GM19468 (cell line): Measurements from ENCODE around the gene DHRSX.
"Not testable (repeated sequence)": the region's sequence is repeated elsewhere in the genome, so short reads cannot be mapped to it uniquely, and the experiment has no call there.

ENCODE experiments used
- ATAC-seq: cut with Tn5 transposase; IDR thresholded peaks from one replicate; pipeline ENCODE4 v1.9.1; 2021; ENCODE audit warnings: mild to moderate bottlenecking, moderate library complexity, moderate number of reproducible peaks; ENCODE audit not compliant: unreplicated experiment; ENCODE audit errors: extremely low read depth

The DHRSX gene

DNA sequence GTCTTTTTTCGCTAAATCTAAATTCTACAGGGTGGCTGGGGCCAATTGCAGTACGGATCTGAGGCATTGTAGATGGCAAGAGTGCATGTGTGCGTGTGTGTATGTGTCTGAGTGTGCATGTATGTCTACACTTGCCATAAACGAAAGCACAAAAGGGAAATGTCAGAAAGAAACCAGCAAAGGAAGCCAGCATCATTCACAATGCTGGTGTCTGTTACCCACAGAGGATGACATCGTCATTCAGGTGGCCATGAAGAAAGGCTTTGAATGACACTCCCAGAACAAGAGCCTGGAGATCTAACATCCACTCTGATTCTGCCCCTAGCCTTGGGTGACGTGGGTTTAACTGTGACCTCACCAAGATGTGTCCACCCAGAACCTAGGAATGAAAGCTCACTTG, 124.6 kb downstream of the DHRSX start:
- ATAC-seq, result no peak

DNA sequence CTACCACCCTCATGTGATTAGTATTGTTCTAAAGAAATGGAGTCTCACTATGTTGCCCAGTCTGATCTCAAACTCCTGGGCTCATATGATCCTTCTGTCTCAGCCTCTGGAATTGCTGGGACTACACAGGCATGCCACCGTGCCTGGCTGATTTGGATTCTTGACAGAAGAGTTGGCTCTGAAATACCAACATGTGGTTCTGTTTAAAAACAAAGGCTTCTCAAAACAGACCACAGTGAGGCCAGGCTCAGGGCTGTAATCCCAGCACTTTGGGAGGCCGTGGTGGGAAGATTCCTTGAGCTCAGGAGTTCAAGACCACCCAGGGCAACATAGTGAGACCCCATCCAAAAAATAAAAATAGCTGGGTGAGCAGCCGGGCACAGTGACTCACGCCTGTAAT, 126.7 kb downstream of the DHRSX start:
- no peak for ATAC-seq

DNA sequence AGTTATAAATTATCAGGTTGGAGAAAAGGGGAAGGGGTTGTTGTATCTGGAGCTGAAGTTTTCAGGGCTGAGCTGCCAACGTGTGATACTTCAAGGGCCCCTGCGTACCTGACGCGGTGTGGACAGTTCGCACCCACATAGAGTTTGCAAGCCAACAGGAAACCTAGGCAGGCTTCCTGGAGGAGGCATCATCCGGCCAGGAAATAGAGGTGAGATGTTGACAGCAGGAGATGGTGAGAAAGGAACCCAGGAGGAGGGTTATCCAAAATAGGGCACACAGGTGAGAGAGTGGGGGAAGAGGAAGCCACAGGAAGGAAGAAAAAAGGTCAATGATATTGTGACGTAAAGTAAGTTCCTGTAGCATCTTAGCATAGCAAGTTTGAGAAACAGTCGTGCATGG, 127.2 kb downstream of the DHRSX start:
- no peak for ATAC-seq

DNA sequence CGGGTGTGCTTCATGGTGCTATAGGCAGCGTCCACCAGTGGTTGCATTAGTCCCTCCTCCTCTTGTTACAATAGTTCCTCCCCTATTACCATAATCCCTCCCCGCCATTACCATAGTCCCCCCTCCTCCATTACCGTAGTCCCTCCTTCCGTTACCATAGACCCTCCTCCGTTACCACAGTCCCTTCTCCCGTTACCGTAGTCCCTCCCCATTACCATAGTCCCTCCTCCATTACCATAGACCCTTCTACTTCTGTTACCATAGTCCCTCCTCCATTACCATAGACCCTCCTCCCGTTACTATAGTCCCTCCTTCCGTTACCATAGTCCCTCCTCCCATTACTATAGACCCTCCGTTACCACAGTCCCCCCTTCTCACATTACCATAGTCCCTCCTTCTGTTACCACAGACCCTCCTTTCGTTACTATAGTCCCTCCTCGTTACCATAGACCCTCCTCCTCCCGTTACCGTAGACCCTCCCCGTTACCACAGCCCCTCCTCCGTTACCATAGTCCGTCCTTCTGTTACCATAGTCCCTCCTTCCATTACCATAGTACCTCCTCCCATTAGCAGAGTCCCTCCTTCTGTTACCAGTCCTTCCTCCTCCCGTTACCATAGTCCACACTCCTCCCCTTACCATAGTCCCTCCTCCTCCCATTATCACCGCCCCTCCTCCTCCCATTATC, 129.6 kb downstream of the DHRSX start:
- ATAC-seq, result no peak

GRCh38 chrX:2370456-2370855, 130.3 kb downstream of the DHRSX start:
- no peak for ATAC-seq

DNA sequence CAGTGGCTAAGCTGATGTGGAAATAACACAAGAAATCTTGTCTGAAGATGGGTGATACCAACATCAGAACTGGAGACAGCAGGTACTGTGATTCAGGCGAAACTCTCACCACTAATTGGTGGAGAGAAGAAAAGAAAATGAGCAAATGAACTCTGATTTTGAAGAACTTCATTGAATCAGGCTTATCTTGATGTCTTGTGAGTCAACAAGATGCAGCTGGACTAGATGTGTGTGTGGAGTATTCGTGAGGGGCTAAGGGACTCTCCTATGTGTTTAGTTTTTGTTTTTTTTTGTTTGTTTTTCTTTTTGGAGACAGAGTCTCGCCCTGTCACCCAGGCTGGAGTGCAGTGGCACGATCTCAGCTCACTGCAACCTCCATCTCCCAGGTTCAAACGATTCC, 131.6 kb downstream of the DHRSX start:
- no peak for ATAC-seq

DNA sequence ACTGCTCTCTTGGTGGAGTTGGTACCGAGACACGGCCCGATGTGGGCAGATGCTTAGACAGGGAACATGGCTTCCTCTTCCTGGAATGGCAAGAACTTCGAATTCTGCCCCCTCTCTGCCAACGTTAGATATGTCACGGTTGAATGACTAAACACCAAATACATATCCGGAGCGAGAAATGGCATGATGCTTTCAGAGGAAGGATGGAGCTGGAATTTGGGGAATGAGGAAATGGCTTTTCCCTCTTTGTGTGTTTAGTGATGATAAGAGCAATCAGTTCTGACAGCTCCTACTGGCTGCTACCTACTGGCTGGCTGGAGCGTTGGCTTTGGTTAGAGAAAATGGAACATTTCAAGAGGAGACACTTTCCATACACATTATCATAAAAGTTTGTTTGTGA, 140.0 kb downstream of the DHRSX start:
- ATAC-seq, result no peak

DNA sequence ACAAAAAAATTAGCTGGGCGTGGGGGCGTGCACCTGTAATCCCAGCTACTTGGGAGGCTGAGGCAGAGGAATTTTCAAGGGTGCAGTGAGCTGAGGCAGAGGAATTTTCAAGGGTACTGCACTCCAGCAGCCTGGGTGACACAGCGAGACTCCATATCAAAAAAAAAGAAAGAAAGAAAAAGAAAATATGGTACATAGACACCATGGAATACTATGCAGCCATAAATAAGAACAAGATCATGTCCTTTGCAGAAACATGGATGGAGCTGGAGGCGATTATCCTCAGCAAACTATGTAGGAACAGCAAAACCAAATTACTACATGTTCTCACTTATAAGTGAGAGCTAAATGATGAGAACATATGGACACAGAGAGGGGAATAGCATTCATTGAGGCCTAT, 141.3 kb downstream of the DHRSX start:
- not testable (repeated sequence) for ATAC-seq

- no peak for ATAC-seq
Observed at GRCh38 chrX:2351999-2352995, 148.5 kb downstream of the DHRSX start.

GRCh38 chrX:2351321-2351720, 149.5 kb downstream of the DHRSX start:
- ATAC-seq, result no peak

DNA sequence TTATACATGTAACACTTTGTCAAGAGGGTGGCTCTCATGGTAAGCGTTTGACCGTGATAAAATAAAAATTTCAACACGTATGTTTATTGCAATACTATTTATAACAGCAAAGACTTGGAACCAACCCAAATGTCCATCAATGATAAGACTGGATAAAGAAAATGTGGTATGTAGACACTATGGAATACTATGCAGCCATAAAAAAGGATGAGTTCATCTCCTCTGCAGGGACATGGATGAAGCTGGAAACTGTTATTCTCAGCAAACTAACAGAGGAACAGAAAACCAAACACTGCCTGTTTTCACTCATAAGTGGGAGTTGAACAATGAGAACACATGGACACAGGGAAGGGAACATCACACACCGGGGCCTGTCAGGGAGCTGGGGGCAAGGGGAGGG, 150.1 kb downstream of the DHRSX start:
- ATAC-seq, result not testable (repeated sequence)

- ATAC-seq, result not testable (repeated sequence)
Observed at GRCh38 chrX:2350036-2350435, 150.7 kb downstream of the DHRSX start.

- ATAC-seq, result no peak
Observed at GRCh38 chrX:2348211-2348610, 152.6 kb downstream of the DHRSX start.

- ATAC-seq, result no peak
Observed at GRCh38 chrX:2346158-2346557, 154.6 kb downstream of the DHRSX start.

DNA sequence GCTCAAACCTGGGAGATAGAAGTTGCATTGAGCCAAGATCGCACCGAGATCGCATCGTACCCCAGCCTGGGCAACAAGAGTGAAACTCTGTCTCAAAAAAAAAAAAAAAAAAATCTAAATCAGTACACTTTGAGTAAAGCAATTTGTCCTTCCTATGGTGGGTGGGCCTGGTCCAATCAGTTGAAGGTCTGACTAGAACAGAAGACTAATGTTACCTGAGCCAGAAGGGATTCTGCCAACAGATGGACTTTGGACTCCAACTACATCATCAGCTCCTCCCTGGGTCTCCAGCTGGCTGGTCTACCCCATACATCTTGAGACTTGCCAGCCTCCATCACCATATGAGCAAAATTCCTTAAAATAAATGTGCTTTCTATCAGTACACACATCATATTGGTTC, 155.2 kb downstream of the DHRSX start:
- ATAC-seq, result no peak

- ATAC-seq, result no peak
Observed at GRCh38 chrX:2343413-2343812, 157.4 kb downstream of the DHRSX start.

GRCh38 chrX:2342874-2343273, 157.9 kb downstream of the DHRSX start:
- no peak for ATAC-seq

- ATAC-seq, result no peak
Observed at GRCh38 chrX:2342281-2342688, 158.5 kb downstream of the DHRSX start.

- no peak for ATAC-seq
Observed at GRCh38 chrX:2340991-2341390, 159.8 kb downstream of the DHRSX start.

DNA sequence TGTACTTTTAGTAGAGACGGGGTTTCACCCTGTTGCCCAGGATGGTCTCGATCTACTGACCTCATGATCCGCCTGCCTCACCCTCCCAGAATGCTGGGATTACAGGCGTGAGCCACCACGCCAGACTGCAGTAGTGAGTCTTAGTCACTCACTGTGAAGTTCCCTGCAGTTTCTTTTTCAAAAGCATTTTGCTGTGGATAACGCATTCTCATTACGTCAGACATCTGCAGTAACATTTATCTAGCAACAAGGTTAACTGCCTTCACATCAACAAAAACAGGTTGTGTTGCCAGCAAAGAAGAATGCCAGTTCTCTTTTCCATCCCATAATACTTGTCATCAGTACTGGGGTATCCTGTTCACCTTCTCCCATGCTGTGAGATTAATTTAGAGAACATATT, 164.6 kb downstream of the DHRSX start:
- ATAC-seq, result no peak

DNA sequence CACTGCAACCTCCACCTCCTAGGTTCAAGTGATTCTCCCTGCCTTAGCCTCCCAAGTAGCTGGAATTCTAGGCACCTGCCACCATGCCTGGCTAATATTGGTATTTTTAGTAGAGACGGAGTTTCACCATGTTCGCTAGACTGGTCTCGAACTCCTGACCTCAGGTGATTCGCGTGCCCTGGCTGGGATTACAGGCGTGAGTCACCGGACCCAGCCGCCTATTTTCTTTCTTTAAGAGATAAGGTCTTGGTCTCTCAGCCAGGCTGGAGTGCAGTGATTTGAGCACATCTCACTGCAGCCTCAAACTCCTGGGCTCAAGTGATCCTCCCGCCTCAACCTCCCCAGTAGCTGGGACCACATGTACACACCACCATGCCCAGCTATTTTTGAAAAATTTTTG, 166.5 kb downstream of the DHRSX start:
- no peak for ATAC-seq
